GM12892 (cell line): Measurements from ENCODE around the gene TBC1D14.

Experiments used
- DNase-seq: peaks from one replicate; pipeline ENCODE4 v3.0.0; 2011; ENCODE audit not compliant: insufficient read length
- FAIRE-seq: peaks from 2 replicates; lab custom pipeline; 2011; peaks lifted over from hg19 to GRCh38; lab: Jason Lieb, UNC
- POLR2A ChIP-seq: IDR thresholded peaks from 2 replicates; pipeline ENCODE4 v1.6.1; 2011; ENCODE audit warnings: low read depth, low read length, control low read depth
- POLR2AphosphoS5 ChIP-seq: IDR thresholded peaks from 2 replicates; pipeline ENCODE4 v1.6.1; 2011; ENCODE audit warnings: low read depth, low read length, control low read depth
- TAF1 ChIP-seq: IDR thresholded peaks from 2 replicates; pipeline ENCODE4 v1.6.1; 2011; ENCODE audit warnings: low read depth, mild to moderate bottlenecking, control low read depth, low read length, borderline replicate concordance

Gene TBC1D14

GRCh38 chr4:7024336-7024890 lies 114.8 kb downstream of the TBC1D14 start:
- no peak for FAIRE-seq
- no peak for DNase-seq
- no peak for TF ChIP-seq POLR2A
- TF ChIP-seq POLR2AphosphoS5: no peak
- TF ChIP-seq TAF1: no peak

- DNase-seq (no peak), FAIRE-seq (no peak)
- TF ChIP-seq TAF1 (no peak), POLR2AphosphoS5 (no peak), POLR2A (no peak)
Observed at GRCh38 chr4:7025040-7025602, 115.5 kb downstream of the TBC1D14 start.

GRCh38 chr4:7026107-7026506 lies 116.5 kb downstream of the TBC1D14 start:
- no peak for FAIRE-seq
- no peak for TF ChIP-seq TAF1
- TF ChIP-seq POLR2A: no peak
- TF ChIP-seq POLR2AphosphoS5: no peak
- DNase-seq: no peak

- DNase-seq (no peak), FAIRE-seq (peak; percentile 21)
- TF ChIP-seq POLR2AphosphoS5 (no peak), POLR2A (no peak), TAF1 (no peak)
Observed at GRCh38 chr4:7027284-7027683, 117.7 kb downstream of the TBC1D14 start.

GRCh38 chr4:7027913-7028312 lies 118.3 kb downstream of the TBC1D14 start:
- DNase-seq (no peak), FAIRE-seq (peak; percentile 21)
- TF ChIP-seq POLR2A: no peak
- no peak for TF ChIP-seq TAF1
- TF ChIP-seq POLR2AphosphoS5: no peak

GRCh38 chr4:7029212-7029611 lies 119.6 kb downstream of the TBC1D14 start:
- DNase-seq (no peak), FAIRE-seq (no peak)
- TF ChIP-seq POLR2AphosphoS5 (no peak), TAF1 (no peak), POLR2A (no peak)

- TF ChIP-seq POLR2A: no peak
- TF ChIP-seq TAF1: no peak
- TF ChIP-seq POLR2AphosphoS5: no peak
- no peak for FAIRE-seq
Observed at GRCh38 chr4:7029921-7030320, 120.3 kb downstream of the TBC1D14 start.

GRCh38 chr4:7030856-7031255 lies 121.2 kb downstream of the TBC1D14 start:
- TF ChIP-seq POLR2A (no peak), POLR2AphosphoS5 (no peak), TAF1 (no peak)
- DNase-seq (no peak), FAIRE-seq (no peak)

More at GRCh38 chr4:7029921-7030320, 120.3 kb downstream of the TBC1D14 start:
- no peak for DNase-seq

- no peak for DNase-seq
- FAIRE-seq: no peak
- TF ChIP-seq POLR2AphosphoS5 (no peak), POLR2A (no peak), TAF1 (no peak)
Observed at GRCh38 chr4:7031558-7032449, 122.2 kb downstream of the TBC1D14 start.

- DNase-seq (no peak), FAIRE-seq (no peak)
- no peak for TF ChIP-seq POLR2A
- TF ChIP-seq POLR2AphosphoS5: no peak
- no peak for TF ChIP-seq TAF1
Observed at GRCh38 chr4:7032596-7032995, 123.0 kb downstream of the TBC1D14 start.

GRCh38 chr4:7034262-7035081 lies 124.8 kb downstream of the TBC1D14 start:
- DNase-seq (no peak), FAIRE-seq (no peak)
- TF ChIP-seq TAF1 (no peak), POLR2AphosphoS5 (no peak), POLR2A (no peak)
